IPS-NIHi11 (cell line): ENCODE results near the gene SNX20.

Source experiments
- DNase-seq: peaks from one replicate; pipeline ENCODE4 v3.0.0; 2012; ENCODE audit warnings: mixed read lengths, low spot score

Gene SNX20, protein sequence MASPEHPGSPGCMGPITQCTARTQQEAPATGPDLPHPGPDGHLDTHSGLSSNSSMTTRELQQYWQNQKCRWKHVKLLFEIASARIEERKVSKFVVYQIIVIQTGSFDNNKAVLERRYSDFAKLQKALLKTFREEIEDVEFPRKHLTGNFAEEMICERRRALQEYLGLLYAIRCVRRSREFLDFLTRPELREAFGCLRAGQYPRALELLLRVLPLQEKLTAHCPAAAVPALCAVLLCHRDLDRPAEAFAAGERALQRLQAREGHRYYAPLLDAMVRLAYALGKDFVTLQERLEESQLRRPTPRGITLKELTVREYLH

DNA sequence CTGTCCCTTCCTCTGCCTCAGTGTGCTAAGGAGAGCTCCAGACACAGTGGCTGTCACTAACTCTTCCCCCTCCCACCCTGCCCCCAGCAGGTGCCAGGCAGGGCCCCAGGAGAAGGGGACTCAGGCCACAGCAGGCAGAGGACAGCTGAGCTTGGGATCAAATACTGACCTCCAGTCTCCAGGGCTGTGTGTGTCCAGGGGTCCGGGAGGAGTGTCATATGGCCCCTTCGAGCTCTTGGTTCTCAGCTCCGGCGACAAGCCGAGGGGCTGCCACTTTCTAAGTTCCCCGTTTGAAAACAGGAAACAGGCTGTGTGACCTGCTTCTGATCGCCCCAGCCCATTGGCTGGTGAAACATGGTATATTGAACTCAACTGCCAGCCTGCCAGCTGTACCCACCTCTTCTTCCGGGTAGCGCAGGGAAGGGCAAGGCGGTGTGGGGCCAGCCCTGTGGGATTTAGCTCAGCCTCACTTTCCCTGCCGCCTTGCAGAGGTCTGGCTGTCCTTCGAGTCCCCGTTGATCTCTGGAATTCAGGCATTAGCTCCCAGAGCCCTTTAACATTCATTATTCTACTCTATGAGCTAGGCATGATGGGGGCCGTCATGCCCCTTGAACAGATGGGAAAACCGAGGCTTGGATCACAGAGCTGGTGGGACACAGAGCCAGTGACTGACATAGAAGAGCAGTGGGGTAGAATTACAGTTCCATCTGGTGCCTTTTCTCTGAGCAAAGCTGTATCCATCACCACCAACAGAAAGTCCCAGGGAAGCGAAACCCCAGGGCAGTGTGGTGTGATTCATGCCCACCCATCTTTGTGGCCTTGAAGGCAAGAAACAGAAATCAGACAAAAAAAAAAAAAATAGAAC, at the start of gene SNX20:
Gene SNX20 (minus strand): TSS at position 292 of the 865 bp plus-strand sequence. CDS start 3,786 bp downstream, outside the sequence.
- no peak for DNase-seq

GRCh38 chr16:50724306-50724705, 43.2 kb upstream of the SNX20 start:
- no peak for DNase-seq

DNA sequence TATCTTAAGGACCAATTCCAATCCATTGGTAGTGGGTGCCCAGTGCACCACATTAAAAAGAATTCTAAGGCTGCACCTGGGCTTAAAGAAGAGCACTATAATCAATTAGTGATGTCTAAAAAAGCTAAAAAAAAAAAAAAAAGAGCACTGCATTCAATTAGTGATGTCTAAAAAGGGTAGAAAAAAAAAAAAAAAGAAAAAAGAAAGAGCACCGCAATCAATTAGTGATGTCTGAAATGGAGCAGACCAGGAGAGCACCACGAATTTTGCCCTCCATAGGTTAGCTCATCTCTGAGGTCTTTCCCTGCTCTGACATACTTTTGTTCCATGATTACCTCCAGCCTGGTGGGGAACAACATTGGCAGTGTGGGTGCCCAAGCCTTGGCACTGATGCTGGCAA, 41.8 kb upstream of the SNX20 start:
- DNase-seq = no peak

DNA sequence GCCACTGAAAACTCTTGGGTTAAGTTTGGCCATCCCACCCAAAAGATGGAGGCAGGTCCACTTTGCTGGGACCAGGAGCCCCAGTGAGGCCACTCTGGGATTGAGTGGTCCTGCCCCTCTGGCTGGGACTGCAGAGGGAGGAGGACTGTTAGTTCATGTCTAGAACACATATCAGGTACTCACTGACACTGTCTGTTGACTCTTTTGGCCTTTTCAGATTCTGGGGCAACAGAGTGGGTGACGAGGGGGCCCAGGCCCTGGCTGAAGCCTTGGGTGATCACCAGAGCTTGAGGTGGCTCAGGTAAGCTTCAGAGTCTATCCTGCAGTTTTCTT, 41.3 kb upstream of the SNX20 start:
- DNase-seq = no peak

- DNase-seq = no peak
Observed at GRCh38 chr16:50721549-50722404, 40.7 kb upstream of the SNX20 start.

DNA sequence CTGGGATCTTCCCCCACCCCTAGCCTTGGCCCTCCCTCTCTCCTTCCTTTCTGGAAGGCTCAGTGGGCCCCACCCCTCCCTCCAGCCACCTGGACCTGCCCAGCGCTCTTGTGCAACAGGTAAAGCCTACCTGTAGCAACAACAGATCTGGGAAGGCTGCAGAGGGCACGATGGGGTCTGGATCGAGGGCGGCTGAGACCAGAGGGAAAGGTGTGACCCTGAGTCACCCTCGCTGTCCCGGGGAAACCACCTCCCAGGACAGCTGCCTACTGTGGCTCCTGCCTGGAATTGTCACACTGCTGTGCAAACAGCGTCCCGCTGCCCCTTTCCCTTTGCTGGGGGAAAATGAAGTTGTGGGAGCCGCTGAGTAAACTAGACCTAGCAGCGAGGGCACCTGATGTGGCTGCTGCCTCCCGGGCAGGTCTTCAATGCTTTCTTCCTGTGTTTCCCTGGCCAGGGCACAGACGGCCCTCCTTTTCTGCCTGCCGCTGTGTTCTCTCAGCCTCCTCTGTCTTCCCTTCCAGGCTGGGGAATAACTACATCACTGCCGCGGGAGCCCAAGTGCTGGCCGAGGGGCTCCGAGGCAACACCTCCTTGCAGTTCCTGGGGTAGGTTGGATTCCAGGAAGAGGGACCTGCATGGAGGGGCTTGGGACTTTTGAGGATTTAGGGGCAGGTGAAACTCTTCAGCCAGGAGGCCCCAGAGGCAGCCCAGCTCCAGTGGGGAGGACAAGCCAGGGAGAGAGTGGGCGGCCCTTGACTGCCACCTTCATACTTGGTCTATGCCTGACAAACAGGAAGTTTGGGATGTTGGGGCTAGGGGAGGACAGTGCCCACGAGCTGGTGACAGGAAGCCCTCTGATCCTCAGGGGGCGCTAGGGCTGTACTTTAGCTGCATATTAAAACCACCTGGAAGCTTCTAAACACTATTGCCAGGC, 38.6 kb upstream of the SNX20 start:
- DNase-seq = peak; percentile 46

GRCh38 chr16:50718761-50719400, 37.8 kb upstream of the SNX20 start:
- no peak for DNase-seq

DNA sequence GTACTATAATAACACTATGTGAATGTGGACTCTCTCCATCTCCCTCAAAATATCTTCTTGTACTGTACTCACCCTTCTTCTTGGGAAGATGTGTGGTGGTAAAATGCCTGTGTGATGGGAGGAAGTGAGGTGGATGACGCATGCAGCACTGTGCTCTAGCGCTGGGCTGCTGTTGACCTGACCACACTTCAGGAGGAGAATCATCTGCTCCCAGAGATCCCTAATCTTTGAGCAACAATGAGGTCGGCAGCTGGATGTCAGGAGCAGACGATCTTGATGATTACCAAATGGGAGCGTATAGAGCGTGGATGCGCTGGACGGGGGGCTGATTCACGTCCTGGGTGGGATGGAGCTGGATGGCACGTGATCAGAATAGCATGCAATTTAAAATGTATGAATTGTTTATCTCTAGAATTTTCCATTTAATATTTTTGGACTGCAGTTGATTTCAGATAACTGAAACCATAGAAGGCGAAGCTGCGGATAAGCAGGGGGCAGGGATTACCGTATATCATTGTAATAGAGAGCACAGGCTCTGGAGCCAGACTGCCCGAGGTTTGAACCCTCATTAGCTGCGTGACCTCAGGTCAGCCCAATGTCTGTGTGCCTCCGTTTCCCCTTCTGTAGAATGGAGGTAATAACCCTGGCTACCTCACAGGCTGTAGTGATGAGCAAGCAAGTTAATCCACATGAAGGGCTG, 37.1 kb upstream of the SNX20 start:
- DNase-seq = no peak

DNA sequence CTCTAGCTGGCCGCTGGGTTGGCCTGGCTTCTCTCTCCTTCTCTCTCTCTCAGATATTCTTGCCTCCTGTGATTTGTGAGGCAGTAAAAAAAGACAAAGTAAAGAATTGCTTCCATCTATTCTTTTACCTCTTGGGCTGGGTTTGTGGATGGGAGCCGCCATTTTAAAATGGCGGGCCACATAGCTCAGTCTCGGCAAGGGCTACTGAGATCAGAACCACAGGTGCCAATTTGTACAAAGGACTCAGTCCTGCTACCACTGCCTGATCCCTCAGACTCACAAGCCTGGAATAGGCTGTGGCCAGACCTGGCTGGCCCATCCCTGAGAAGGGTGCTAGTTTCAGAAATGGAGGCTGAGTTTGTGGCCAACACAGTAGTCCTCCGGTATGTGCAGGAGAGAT, 36.4 kb upstream of the SNX20 start:
- DNase-seq = no peak

GRCh38 chr16:50717091-50717490, 36.0 kb upstream of the SNX20 start:
- no peak for DNase-seq

GRCh38 chr16:50712956-50713355, 31.8 kb upstream of the SNX20 start:
- DNase-seq = no peak

DNA sequence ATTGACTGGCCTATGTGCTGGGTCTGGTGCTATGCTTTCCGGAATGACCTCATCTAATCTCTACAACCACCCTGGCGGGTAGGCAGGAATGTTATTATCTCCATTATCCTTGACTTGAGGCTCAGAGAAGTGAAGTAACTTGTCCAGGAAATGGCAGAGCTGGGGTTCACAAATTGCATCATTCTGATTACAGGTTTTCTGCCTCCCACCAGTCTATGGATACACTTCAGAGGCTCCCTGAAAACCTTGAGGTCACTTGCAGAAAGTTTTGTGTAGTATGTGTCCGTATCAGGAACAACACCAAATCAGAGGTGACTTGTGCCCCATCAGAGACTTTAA, 31.4 kb upstream of the SNX20 start:
- no peak for DNase-seq

GRCh38 chr16:50711862-50712559, 30.9 kb upstream of the SNX20 start:
- DNase-seq = no peak

DNA sequence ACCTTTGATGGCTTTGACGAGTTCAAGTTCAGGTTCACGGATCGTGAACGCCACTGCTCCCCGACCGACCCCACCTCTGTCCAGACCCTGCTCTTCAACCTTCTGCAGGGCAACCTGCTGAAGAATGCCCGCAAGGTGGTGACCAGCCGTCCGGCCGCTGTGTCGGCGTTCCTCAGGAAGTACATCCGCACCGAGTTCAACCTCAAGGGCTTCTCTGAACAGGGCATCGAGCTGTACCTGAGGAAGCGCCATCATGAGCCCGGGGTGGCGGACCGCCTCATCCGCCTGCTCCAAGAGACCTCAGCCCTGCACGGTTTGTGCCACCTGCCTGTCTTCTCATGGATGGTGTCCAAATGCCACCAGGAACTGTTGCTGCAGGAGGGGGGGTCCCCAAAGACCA, 29.9 kb upstream of the SNX20 start:
- no peak for DNase-seq

GRCh38 chr16:50709980-50710379, 28.9 kb upstream of the SNX20 start:
- DNase-seq = no peak

- DNase-seq = no peak
Observed at GRCh38 chr16:50709061-50709684, 28.1 kb upstream of the SNX20 start.

GRCh38 chr16:50708373-50709060, 27.4 kb upstream of the SNX20 start:
- no peak for DNase-seq

DNA sequence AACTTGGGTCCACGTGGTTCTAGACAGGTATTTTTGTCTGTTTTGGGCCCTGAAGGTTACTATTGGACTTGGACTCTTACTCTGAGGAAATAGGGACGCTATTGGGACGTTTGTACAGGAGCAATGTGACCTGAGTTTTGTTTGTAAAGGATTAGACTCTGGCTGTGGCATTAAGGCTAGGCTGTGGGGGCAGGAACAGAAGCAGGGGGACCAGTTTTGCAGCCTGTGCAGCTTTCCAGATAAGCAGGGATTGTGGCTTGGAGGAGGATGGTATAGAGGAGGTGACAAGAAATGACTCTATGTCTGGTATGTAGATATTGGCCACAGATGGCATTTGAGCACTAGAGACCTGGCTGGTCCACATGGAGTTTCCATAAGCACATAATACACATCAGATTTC, 25.1 kb upstream of the SNX20 start:
- DNase-seq = no peak
